HG02870 (cell line): ENCODE measurements around the gene MYH9.
"Not testable (repeated sequence)": the region's sequence is repeated elsewhere in the genome, so short reads cannot be mapped to it uniquely, and the experiment has no call there.

Experiments
- ATAC-seq: cut with Tn5 transposase; IDR thresholded peaks from one replicate; pipeline ENCODE4 v1.9.1; 2021; ENCODE audit warnings: mild to moderate bottlenecking, moderate library complexity; ENCODE audit not compliant: unreplicated experiment

The MYH9 gene

GRCh38 chr22:36281781-36282327 lies 105.9 kb downstream of the MYH9 start:
- no peak for ATAC-seq

DNA sequence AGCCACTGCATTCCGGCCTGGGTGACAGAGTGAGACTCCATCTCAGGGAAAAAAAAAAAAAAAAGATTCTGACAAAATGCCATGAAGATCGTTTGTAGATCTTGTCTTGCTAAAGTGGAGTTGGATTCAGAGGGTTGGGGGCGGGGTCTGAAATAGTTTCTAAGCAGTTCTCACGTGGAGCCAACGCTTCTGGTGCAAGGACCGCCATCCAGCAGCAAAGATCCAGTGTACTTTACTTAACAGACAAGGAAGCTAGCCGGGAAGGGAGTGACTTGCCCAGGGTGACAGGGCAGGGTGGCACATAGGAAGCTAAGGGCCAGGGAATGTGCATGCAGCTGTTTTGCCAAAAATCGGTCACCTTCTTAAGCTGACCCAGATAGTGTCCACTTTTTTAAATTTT lies 107.4 kb downstream of the MYH9 start:
- no peak for ATAC-seq

GRCh38 chr22:36279219-36279666 lies 108.5 kb downstream of the MYH9 start:
- ATAC-seq: no peak

DNA sequence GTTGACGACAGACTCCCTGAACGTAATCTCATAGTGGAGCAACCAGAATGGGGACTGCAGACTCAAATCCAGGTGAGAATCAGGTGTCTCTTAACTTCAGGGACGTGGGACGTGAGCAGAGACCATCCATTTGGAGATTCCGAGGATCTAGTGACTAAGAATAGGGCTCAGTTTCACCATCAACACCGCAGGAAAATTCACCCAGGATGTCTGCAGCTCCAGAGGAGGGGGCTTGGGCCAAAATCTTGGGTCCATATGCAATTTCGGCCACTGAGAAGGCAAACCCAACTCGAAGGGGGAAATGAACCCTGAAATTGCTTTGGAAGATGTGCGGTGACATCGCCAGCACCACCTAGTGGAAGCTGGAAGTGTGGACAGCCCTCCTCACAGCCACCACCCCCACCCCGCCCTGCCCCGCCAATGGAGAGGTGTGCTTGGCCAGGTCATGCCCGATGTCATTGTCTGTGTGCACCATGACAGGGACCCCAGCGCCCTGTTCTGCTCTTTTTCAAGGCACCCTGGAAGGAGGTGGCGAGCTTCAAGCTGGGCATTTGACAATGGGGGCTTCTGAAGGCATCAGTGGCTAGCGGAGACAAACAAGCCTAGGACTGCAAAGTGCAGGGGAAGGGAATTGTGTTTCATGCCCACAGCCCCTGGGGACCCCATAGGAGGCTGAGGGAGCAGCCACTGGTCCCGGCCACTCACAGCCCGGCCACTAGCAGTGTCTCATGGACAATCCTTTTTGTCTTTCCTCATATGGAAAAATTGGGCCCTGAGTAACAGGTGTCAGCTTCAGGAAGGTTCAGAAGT lies 110.1 kb downstream of the MYH9 start:
- no peak for ATAC-seq

DNA sequence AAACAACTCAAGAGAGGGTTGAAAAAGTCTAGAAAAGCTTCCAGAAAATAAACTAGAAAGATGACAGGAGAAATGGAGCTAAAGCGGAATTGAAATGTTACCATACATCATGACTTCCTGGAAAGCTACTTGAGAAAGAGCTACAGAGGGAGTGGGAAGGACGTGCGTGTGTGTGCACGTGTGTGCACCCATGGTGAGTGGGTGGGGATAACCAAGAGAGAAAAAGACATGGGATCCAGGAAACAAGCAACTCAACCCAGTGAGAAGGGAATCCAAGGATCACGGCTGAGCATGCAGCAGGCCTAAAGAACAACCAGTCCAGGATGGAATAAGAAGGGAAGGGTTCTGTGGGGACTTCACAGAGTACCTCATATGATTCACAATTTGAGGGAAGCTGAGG lies 113.2 kb downstream of the MYH9 start:
- no peak for ATAC-seq

DNA sequence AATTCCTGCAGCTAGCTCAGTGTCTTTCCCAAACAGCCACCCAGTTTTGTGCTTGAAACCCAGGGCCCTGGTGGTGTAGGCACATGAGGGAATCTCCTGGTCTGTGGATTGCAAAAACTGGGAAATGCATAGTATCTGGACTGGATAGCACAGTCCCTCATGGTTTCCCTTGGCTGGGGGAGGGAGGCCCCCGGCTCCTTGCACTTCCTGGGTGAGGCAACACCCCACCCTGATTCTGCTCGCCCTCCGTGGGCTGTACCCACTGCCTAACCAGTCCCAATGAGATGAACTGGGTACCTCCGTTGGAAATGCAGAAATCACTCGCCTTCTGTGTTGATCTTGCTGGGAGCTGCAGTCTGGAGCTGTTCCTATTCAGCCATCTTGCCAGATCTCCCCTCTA lies 115.8 kb downstream of the MYH9 start:
- ATAC-seq: not testable (repeated sequence)

DNA sequence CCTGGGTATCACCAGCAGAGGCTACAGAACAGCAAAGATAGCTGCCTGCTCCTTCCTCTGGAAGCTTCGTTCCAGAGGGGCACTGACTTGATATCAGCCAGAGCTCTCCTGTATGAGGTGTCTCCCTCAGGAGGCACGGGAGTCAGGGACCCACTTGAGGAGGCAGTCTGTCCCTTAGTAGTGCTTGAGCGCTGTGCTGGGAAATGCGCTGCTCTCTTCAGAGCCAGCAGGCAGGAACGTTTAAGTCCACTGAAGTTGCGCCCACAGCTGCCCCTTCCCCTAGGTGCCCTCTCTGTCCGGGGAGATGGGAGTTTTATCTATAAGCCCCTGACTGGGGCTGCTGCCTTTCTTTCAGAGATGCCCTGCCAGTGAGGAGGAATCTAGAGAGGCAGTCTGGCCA lies 116.5 kb downstream of the MYH9 start:
- not testable (repeated sequence) for ATAC-seq

GRCh38 chr22:36267896-36268485 lies 119.8 kb downstream of the MYH9 start:
- ATAC-seq: no peak

DNA sequence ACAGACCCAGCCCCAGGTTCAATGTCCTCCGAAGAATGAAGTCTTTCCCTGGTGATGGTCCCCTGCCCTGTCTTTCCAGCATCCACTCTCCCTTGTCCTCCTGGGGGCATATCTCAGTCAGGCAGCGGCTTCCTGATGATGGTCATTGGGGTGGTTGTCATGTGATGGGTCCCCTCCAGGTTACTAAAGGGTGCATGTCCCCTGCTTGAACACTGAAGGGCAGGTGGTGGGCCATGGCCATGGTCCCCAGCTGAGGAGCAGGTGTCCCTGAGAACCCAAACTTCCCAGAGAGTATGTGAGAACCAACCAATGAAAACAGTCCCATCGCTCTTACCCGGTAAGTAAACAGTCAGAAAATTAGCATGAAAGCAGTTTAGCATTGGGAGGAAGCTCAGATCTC lies 120.7 kb downstream of the MYH9 start:
- ATAC-seq: no peak

GRCh38 chr22:36263886-36264664 lies 123.7 kb downstream of the MYH9 start:
- not testable (repeated sequence) for ATAC-seq

GRCh38 chr22:36263216-36263673 lies 124.5 kb downstream of the MYH9 start:
- ATAC-seq: not testable (repeated sequence)

- ATAC-seq: not testable (repeated sequence)
These were observed 125.5 kb downstream of the MYH9 start for GRCh38 chr22:36262307-36262706.

GRCh38 chr22:36261675-36262074 lies 126.1 kb downstream of the MYH9 start:
- not testable (repeated sequence) for ATAC-seq

- ATAC-seq: no peak
These were observed 128.0 kb downstream of the MYH9 start for GRCh38 chr22:36259615-36260300.

- no peak for ATAC-seq
These were observed 128.8 kb downstream of the MYH9 start for GRCh38 chr22:36258701-36259614.

GRCh38 chr22:36257948-36258670 lies 129.7 kb downstream of the MYH9 start:
- ATAC-seq: no peak

- ATAC-seq: no peak
These were observed 130.5 kb downstream of the MYH9 start for GRCh38 chr22:36257308-36257707.

DNA sequence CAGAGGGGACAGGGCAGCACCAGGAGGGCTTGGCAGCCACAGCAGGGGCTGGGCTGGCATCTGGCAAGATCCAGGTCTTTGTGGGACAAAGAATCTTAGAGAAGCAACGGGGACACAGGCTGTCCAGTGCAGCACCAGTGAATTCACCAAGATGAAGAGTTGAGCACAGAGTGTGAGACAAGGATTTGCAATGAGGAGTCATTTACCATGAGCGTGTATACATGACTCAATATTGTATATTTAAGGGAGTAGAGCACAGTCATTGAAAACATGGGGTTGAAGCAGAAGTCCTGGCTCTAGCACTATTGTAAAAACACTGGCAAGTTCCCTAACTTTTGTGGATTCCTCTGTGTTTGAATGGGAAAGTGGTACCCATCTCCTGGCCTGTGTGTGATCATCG lies 131.3 kb downstream of the MYH9 start:
- ATAC-seq: no peak

- not testable (repeated sequence) for ATAC-seq
These were observed 132.2 kb downstream of the MYH9 start for GRCh38 chr22:36255572-36255971.
